ENCODE measurements around the gene PHC2.

The PHC2 gene

GRCh38 chr1:33335020-33335419 lies 95.9 kb downstream of the PHC2 start:
- no peak for TF ChIP-seq POLR2AphosphoS5 (IDR thresholded peaks at IDR 0.05; ENCODE audit: low read depth, low read length)
- TF ChIP-seq SPI1 (IDR thresholded peaks at IDR 0.05; ENCODE audit: low read depth, low read length), result peak; percentile 51
- FAIRE-seq, result peak; percentile 66
- no peak for DNase-seq (ENCODE audit: insufficient read length, low spot score)

DNA sequence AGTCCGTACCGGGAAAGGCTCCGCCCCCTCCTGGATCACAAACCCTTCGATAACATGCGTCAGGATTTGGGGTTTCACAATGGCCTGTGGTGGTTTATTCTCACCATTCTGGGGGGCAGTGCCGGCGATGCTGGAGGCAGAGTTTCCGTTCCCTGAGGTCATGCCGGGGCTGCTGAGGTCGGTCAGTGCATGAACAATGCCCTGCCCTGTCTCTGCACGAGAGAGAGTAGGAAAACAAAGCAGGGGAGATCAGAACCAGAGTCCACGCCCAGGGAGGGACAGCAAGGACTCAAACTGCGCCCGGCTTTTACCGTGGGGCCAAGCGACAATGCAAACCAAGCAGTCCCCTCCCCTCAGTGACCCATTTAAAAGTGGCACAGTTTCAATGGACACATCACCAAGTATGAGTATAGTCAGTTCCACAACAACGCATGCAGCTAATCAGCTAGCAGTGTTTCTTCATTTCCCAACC lies 96.8 kb downstream of the PHC2 start:
- FAIRE-seq, result peak; percentile 47
- TF ChIP-seq POLR2AphosphoS5 (IDR thresholded peaks at IDR 0.05; ENCODE audit: low read depth, low read length) (no peak), POLR2A (IDR thresholded peaks at IDR 0.05; ENCODE audit: low read depth, low read length) (no peak), SPI1 (IDR thresholded peaks at IDR 0.05; ENCODE audit: low read depth, low read length) (no peak), PAX5 (IDR thresholded peaks at IDR 0.05; ENCODE audit: insufficient read depth, low read length, severe bottlenecking) (no peak), TAF1 (IDR thresholded peaks at IDR 0.05; ENCODE audit: low read depth, low read length) (no peak), POU2F2 (IDR thresholded peaks at IDR 0.05; ENCODE audit: low read depth, low read length) (no peak)
- no peak for DNase-seq (ENCODE audit: insufficient read length, low spot score)

DNA sequence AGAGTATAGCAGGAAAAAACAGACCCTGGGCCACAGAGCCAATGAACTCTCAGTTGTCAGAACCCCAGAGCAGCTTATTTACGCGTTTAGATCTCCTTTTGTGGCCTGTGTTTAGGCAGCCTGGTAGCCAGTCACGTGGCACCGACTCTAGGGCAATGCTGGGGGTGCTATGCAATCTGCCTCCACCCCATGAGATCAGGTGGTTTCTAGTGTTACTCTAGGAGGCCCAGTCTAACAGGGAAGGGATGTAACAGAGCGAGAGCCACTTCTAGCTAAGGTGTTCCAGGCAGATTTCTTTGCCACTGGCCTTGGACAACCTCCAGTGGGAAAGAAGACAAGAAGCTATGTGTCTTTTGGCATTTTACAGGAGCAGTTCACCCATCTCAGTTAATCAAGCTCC lies 98.0 kb downstream of the PHC2 start:
- DNase-seq (ENCODE audit: insufficient read length, low spot score) (no peak), FAIRE-seq (no peak)
- TF ChIP-seq PAX5 (IDR thresholded peaks at IDR 0.05; ENCODE audit: insufficient read depth, low read length, severe bottlenecking) (no peak), POU2F2 (IDR thresholded peaks at IDR 0.05; ENCODE audit: low read depth, low read length) (no peak), SPI1 (IDR thresholded peaks at IDR 0.05; ENCODE audit: low read depth, low read length) (no peak), TAF1 (IDR thresholded peaks at IDR 0.05; ENCODE audit: low read depth, low read length) (no peak)

- no peak for DNase-seq (ENCODE audit: insufficient read length, low spot score)
- FAIRE-seq, result no peak
- TF ChIP-seq SPI1 (IDR thresholded peaks at IDR 0.05; ENCODE audit: low read depth, low read length) (no peak), TAF1 (IDR thresholded peaks at IDR 0.05; ENCODE audit: low read depth, low read length) (no peak), PAX5 (IDR thresholded peaks at IDR 0.05; ENCODE audit: insufficient read depth, low read length, severe bottlenecking) (no peak), POU2F2 (IDR thresholded peaks at IDR 0.05; ENCODE audit: low read depth, low read length) (no peak), POLR2A (IDR thresholded peaks at IDR 0.05; ENCODE audit: low read depth, low read length) (no peak)
These were observed 98.5 kb downstream of the PHC2 start for GRCh38 chr1:33332357-33332789.

GRCh38 chr1:33331444-33332356 lies 99.2 kb downstream of the PHC2 start:
- no peak for DNase-seq (ENCODE audit: insufficient read length, low spot score)
- FAIRE-seq, result no peak
- no peak for TF ChIP-seq POLR2AphosphoS5 (IDR thresholded peaks at IDR 0.05; ENCODE audit: low read depth, low read length)
- no peak for TF ChIP-seq PAX5 (IDR thresholded peaks at IDR 0.05; ENCODE audit: insufficient read depth, low read length, severe bottlenecking)
- TF ChIP-seq POLR2A (IDR thresholded peaks at IDR 0.05; ENCODE audit: low read depth, low read length), result no peak
- TF ChIP-seq POU2F2 (IDR thresholded peaks at IDR 0.05; ENCODE audit: low read depth, low read length), result no peak
- no peak for TF ChIP-seq TAF1 (IDR thresholded peaks at IDR 0.05; ENCODE audit: low read depth, low read length)
- no peak for TF ChIP-seq SPI1 (IDR thresholded peaks at IDR 0.05; ENCODE audit: low read depth, low read length)

DNA sequence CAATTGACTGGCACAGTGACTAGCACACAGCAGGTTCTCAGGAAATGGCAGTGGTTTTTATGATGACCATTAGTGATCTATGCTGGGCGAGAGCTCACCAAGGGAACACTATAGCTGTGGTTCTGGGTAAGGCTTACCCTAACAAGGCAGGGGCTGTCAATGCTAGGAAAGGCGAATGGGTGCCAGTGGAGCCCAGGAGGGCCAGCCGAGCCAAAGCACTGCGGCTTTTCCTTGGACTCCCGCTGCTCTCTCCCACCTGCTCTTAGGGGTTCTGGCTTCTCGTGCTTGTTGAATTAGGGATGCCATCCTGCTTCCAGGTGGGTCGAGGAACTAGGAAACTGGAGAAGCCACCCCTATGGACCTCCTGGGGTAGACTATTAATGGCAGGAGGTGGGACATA lies 100.0 kb downstream of the PHC2 start:
- FAIRE-seq (no peak), DNase-seq (ENCODE audit: insufficient read length, low spot score) (no peak)
- no peak for TF ChIP-seq POLR2AphosphoS5 (IDR thresholded peaks at IDR 0.05; ENCODE audit: low read depth, low read length)
- no peak for TF ChIP-seq TAF1 (IDR thresholded peaks at IDR 0.05; ENCODE audit: low read depth, low read length)
- TF ChIP-seq POU2F2 (IDR thresholded peaks at IDR 0.05; ENCODE audit: low read depth, low read length), result no peak
- TF ChIP-seq PAX5 (IDR thresholded peaks at IDR 0.05; ENCODE audit: insufficient read depth, low read length, severe bottlenecking), result no peak
- no peak for TF ChIP-seq SPI1 (IDR thresholded peaks at IDR 0.05; ENCODE audit: low read depth, low read length)
- no peak for TF ChIP-seq POLR2A (IDR thresholded peaks at IDR 0.05; ENCODE audit: low read depth, low read length)

DNA sequence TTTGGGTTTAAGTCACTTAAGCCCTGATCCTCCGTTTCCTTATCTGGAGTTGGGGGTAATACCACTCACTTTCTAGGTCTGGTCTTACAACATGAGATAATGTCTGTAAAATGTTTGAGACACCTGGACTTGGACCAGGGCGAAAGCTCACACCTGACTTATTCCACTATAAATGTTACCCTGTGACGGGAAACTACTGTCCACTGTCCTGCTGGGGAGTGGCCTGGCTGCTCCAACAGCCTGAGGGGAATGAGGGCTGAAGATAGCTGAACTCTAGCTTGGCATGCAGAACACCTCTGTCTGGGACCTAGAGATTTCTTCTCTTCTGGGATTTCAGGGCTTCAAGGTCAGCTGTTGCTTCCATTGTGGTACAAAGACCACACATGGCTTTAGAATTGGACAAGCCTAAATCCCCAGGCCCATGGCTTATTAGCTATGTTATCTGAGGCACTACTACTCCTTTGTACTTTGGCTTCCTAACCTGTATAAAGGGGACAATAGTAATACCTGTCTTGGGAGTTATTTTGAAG lies 100.5 kb downstream of the PHC2 start:
- TF ChIP-seq SPI1 (IDR thresholded peaks at IDR 0.05; ENCODE audit: low read depth, low read length) (no peak), POU2F2 (IDR thresholded peaks at IDR 0.05; ENCODE audit: low read depth, low read length) (no peak), POLR2A (IDR thresholded peaks at IDR 0.05; ENCODE audit: low read depth, low read length) (no peak), PAX5 (IDR thresholded peaks at IDR 0.05; ENCODE audit: insufficient read depth, low read length, severe bottlenecking) (no peak), POLR2AphosphoS5 (IDR thresholded peaks at IDR 0.05; ENCODE audit: low read depth, low read length) (no peak)
- FAIRE-seq, result no peak
- DNase-seq (ENCODE audit: insufficient read length, low spot score), result no peak

- DNase-seq (ENCODE audit: insufficient read length, low spot score), result no peak
- FAIRE-seq, result no peak
- TF ChIP-seq PAX5 (IDR thresholded peaks at IDR 0.05; ENCODE audit: insufficient read depth, low read length, severe bottlenecking) (no peak), SPI1 (IDR thresholded peaks at IDR 0.05; ENCODE audit: low read depth, low read length) (no peak), POLR2A (IDR thresholded peaks at IDR 0.05; ENCODE audit: low read depth, low read length) (no peak), POLR2AphosphoS5 (IDR thresholded peaks at IDR 0.05; ENCODE audit: low read depth, low read length) (no peak), POU2F2 (IDR thresholded peaks at IDR 0.05; ENCODE audit: low read depth, low read length) (no peak), TAF1 (IDR thresholded peaks at IDR 0.05; ENCODE audit: low read depth, low read length) (no peak)
These were observed 101.1 kb downstream of the PHC2 start for GRCh38 chr1:33329600-33330305.

GRCh38 chr1:33328817-33329216 lies 102.1 kb downstream of the PHC2 start:
- no peak for DNase-seq (ENCODE audit: insufficient read length, low spot score)
- FAIRE-seq, result no peak
- TF ChIP-seq POU2F2 (IDR thresholded peaks at IDR 0.05; ENCODE audit: low read depth, low read length) (no peak), TAF1 (IDR thresholded peaks at IDR 0.05; ENCODE audit: low read depth, low read length) (no peak), POLR2AphosphoS5 (IDR thresholded peaks at IDR 0.05; ENCODE audit: low read depth, low read length) (no peak), POLR2A (IDR thresholded peaks at IDR 0.05; ENCODE audit: low read depth, low read length) (no peak), SPI1 (IDR thresholded peaks at IDR 0.05; ENCODE audit: low read depth, low read length) (no peak)
